Panc1 (cell line): Measurements from ENCODE around the gene COMMD4. TPM values are rescaled to one million over a fixed set of nuclear protein-coding genes. Genes with fewer than 3 reads are reported as not detected.

Experiments
- ATAC-seq: fragments of 200-7000 bp; cut with Tn5 transposase; 2 replicates; pipeline ENCODE4 v1.9.1; 2020; ENCODE audit warnings: mild to moderate bottlenecking, moderate library complexity
- BruUV-seq: library from RNA; stranded (reverse); fragments of 400-500 nt; replicated peaks from 2 replicates; lab custom pipeline; 2021; lab: Mats Ljungman, UMichigan
- CTCF ChIA-PET: fragments of 300-600 bp; sonication (Branson Sonifier 250); formaldehyde crosslinking; loops from one replicate; lab custom pipeline; 2022; ENCODE audit warnings: antibody characterized with exemption; lab: Charles Lee
- POLR2A ChIA-PET: fragments of 300-600 bp; sonication (Branson Sonifier 250); formaldehyde crosslinking; loops from one replicate; lab custom pipeline; 2022; ENCODE audit warnings: antibody characterized with exemption; lab: Charles Lee
- DNase-seq: peaks from one replicate; pipeline ENCODE4 v3.0.0-alpha.2; 2010; ENCODE audit warnings: low read depth, low spot score
- H3K27ac ChIP-seq: 2 replicates; pipeline ENCODE4 v1.5.1; 2011; ENCODE audit warnings: mild to moderate bottlenecking, low read length, inconsistent platforms
- H3K27me3 ChIP-seq: fragments of 200-500 bp; sonication (Bioruptor generic); 2 replicates; pipeline ENCODE4 v1.6.0; 2014; ENCODE audit warnings: low read length, inconsistent platforms; ENCODE audit not compliant: control insufficient read depth, insufficient read depth
- H3K36me3 ChIP-seq: fragments of 200-500 bp; sonication (Bioruptor generic); 2 replicates; pipeline ENCODE4 v1.5.1; 2014; ENCODE audit warnings: inconsistent platforms, mild to moderate bottlenecking, low read length, moderate library complexity; ENCODE audit not compliant: control insufficient read depth, insufficient read depth
- H3K4me1 ChIP-seq: 2 replicates; pipeline ENCODE4 v1.5.1; 2011; ENCODE audit warnings: inconsistent platforms, mild to moderate bottlenecking, low read length, moderate library complexity; ENCODE audit not compliant: control insufficient read depth, insufficient read depth
- H3K4me3 ChIP-seq, 2 experiments: 2 replicates each; pipeline ENCODE4 v1.5.1; 2011 to 2012; ENCODE audit warnings: low read depth in 2 of 2, low read length in 2 of 2, mild to moderate bottlenecking in 2 of 2, inconsistent platforms in 1 of 2, moderate library complexity in 1 of 2
- H3K9me3 ChIP-seq: fragments of 200-500 bp; sonication (Bioruptor generic); 2 replicates; pipeline ENCODE4 v1.5.1; 2014; ENCODE audit warnings: low read depth, mild to moderate bottlenecking, inconsistent platforms, low read length, moderate library complexity; ENCODE audit not compliant: control insufficient read depth, insufficient read depth
- CTCF ChIP-seq: fragments of 450-650 bp; IDR thresholded peaks from 2 replicates; pipeline ENCODE4 v1.5.1; 2017; ENCODE audit warnings: mild to moderate bottlenecking
- POLR2AphosphoS5 ChIP-seq: IDR thresholded peaks from 2 replicates; pipeline ENCODE4 v1.6.1; 2012; ENCODE audit warnings: mild to moderate bottlenecking, low read depth, low read length, moderate library complexity
- REST ChIP-seq, 2 experiments: IDR thresholded peaks; 2 replicates each; pipeline ENCODE4 v1.6.1; 2011 to 2012; ENCODE audit warnings: low read depth in 2 of 2, control low read depth in 1 of 2, low read length in 1 of 2, mild to moderate bottlenecking in 1 of 2, moderate library complexity in 1 of 2; ENCODE audit not compliant: insufficient read depth in 1 of 2
- SIN3A ChIP-seq: IDR thresholded peaks from 2 replicates; pipeline ENCODE4 v1.6.1; 2012; ENCODE audit warnings: low read depth, mild to moderate bottlenecking, low read length, moderate library complexity, borderline replicate concordance; ENCODE audit not compliant: insufficient read depth
- TCF7L2 ChIP-seq: IDR thresholded peaks from 2 replicates; pipeline ENCODE4 v1.6.1; 2011; ENCODE audit warnings: mild to moderate bottlenecking, low read depth, low read length, inconsistent platforms
- in situ Hi-C: cut with HindIII; loops from 2 replicates; pipeline ENCODE4 v1.10.0; 2016; ENCODE audit warnings: low sequenced_read_pairs, low pct_unique_long_range_greater_than_20kb
- intact Hi-C: fragments of 100-400 bp; cut with micrococcal nuclease; formaldehyde crosslinking; loops from one replicate; pipeline ENCODE4 v1.10.0; 2022; ENCODE audit not compliant: unreplicated experiment
- total RNA-seq: library from RNA; stranded (reverse); gene quantifications from one replicate; pipeline ENCODE4 v1.2.1, GENCODE V29; 2021; ENCODE audit not compliant: unreplicated experiment

The COMMD4 gene
- total RNA-seq, 1 experiment from 2014 or later = 250 TPM

GRCh38 chr15:75361361-75361988 is 25.6 kb downstream of the COMMD4 start:
- TF ChIP-seq POLR2AphosphoS5 = no peak
- no peak for TF ChIP-seq REST (IDR thresholded peaks at IDR 0.05; ENCODE audit: insufficient read depth in 1 of 2, low read depth in 2 of 2, low read length in 1 of 2)
- TF ChIP-seq CTCF = no peak
- no peak for TF ChIP-seq TCF7L2
- TF ChIP-seq SIN3A = no peak
- BruUV-seq = no TSS peak
- no peaks in the 10 kb centered on the region for H3K27me3 ChIP-seq
- H3K4me1 ChIP-seq = no peaks in the 10 kb centered on the region
- H3K9me3 ChIP-seq = no peaks in the 10 kb centered on the region
- intact Hi-C loops = no loop called here
- no peaks in the 10 kb centered on the region; the same call in 1 of the 2 replicates for H3K36me3 ChIP-seq
- CTCF ChIA-PET = no interaction called here
- no peak overlapping the region for H3K27ac ChIP-seq
- in situ Hi-C loops = no loop called here
- ATAC-seq = no peak
- DNase-seq = no peak
- no peak overlapping the region for H3K4me3 ChIP-seq
- POLR2A ChIA-PET = no interaction called here

- Histone ChIP-seq H3K27me3 (no peaks in the 10 kb centered on the region), H3K27ac (no peak overlapping the region), H3K4me3 (no peak overlapping the region), H3K36me3 (no peaks in the 10 kb centered on the region; the same call in 1 of the 2 replicates), H3K4me1 (peaks cover under 1% of the 10 kb centered on the region; the same call in 1 of the 2 replicates), H3K9me3 (no peaks in the 10 kb centered on the region)
- ChIA-PET POLR2A (no interaction called here), CTCF (no interaction called here)
- ATAC-seq = peak; percentile 33; the same call in 1 of the 2 replicates
- intact Hi-C loops = no loop called here
- in situ Hi-C loops = no loop called here
- TF ChIP-seq POLR2AphosphoS5 (no peak; the same call in 1 of the 2 replicates), SIN3A (no peak), CTCF (no peak), TCF7L2 (no peak), REST (IDR thresholded peaks at IDR 0.05; ENCODE audit: insufficient read depth in 1 of 2, low read depth in 2 of 2, low read length in 1 of 2) (no peak)
- no peak for DNase-seq
- no TSS peak for BruUV-seq
These were observed 26.3 kb downstream of the COMMD4 start for GRCh38 chr15:75361989-75362641.
